HEK293 (cell line): ENCODE results near the gene JCHAIN.

Experiments
- CTCF ChIP-seq: fragments of 450-650 bp; formaldehyde crosslinking; IDR thresholded peaks from 2 replicates; pipeline ENCODE4 v1.5.1; 2016; ENCODE audit warnings: missing biosample characterization, missing genetic modification characterization
- ZBTB49 ChIP-seq: fragments of 450-650 bp; formaldehyde crosslinking; IDR thresholded peaks from 2 replicates; pipeline ENCODE4 v1.5.1; 2016; ENCODE audit warnings: missing biosample characterization, missing genetic modification characterization, low read depth
- ZNF26 ChIP-seq: fragments of 450-650 bp; formaldehyde crosslinking; IDR thresholded peaks from 2 replicates; pipeline ENCODE4 v1.5.1; 2016; ENCODE audit warnings: missing biosample characterization, missing genetic modification characterization
- ZNF391 ChIP-seq: fragments of 450-650 bp; formaldehyde crosslinking; IDR thresholded peaks from 2 replicates; pipeline ENCODE4 v1.5.1; 2016; ENCODE audit warnings: low read depth, missing biosample characterization, missing genetic modification characterization, borderline replicate concordance
- ZNF830 ChIP-seq: fragments of 450-650 bp; IDR thresholded peaks from 2 replicates; pipeline ENCODE4 v1.5.0; 2018; ENCODE audit warnings: missing biosample characterization, missing genetic modification characterization, low read depth, mild to moderate bottlenecking, moderate library complexity

GRCh38 chr4:70657326-70657725 lies 9.0 kb downstream of the JCHAIN start:
- TF ChIP-seq CTCF (tag by site-specific recombination) (no peak), ZNF391 (no peak), ZBTB49 (no peak), ZNF830 (tag by site-specific recombination) (no peak), ZNF26 (tag by site-specific recombination) (no peak)
